Neuron (in vitro differentiated cells): ENCODE measurements around the gene FUT1.

Experiments used
- H2AFZ ChIP-seq: one replicate; pipeline ENCODE4 v1.6.1; 2013; ENCODE audit warnings: low read depth, mild to moderate bottlenecking, inconsistent platforms, low read length, moderate library complexity
- H3K27me3 ChIP-seq: one replicate; pipeline ENCODE4 v1.6.1; 2013; ENCODE audit warnings: low read length; ENCODE audit not compliant: insufficient read depth
- H3K36me3 ChIP-seq: one replicate; pipeline ENCODE4 v1.6.1; 2013; ENCODE audit warnings: low read length; ENCODE audit not compliant: insufficient read depth
- H3K4me1 ChIP-seq: one replicate; pipeline ENCODE4 v1.6.1; 2013; ENCODE audit warnings: low read length; ENCODE audit not compliant: insufficient read depth
- H3K4me3 ChIP-seq: 2 replicates; pipeline ENCODE4 v1.5.1; 2013; ENCODE audit warnings: mild to moderate bottlenecking, low read length, moderate library complexity
- H3K9me3 ChIP-seq: one replicate; pipeline ENCODE4 v1.6.1; 2013; ENCODE audit warnings: low read length

The FUT1 gene

DNA sequence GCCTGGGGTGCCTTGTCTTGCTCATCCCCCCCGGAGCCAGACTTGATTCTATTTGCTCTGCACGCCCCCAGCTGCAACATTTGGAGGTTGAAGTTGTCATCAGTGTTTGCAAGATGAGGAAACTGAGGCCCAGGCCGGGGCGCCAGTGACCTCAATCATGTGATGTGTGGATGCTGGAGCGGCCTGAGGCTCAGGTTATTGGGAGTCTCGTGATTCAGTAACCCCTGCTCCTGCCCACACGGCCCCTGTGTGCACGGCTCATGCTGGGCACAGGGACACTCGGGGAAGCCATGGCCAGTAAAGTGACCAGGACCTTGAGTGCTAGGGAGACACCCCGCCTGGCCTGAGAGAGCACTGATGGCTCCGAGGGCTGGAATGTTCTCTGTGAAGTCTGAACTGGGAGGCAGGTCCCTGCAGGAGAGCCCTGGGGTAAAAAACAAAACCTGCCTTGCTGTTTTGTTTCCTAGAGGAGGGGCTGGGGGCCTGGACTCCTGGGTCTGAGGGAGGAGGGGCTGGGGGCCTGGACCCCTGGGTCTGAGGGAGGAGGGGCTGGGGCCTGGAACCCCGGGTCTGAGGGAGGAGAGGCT, 4.7 kb upstream of the FUT1 start:
- peaks cover 9% of the 10 kb centered on the region for H3K4me1 ChIP-seq

GRCh38 chr19:48756686-48757085, 4.2 kb upstream of the FUT1 start:
- H3K27me3 ChIP-seq: peaks cover 43% of the 10 kb centered on the region
- H2AFZ ChIP-seq: no peak overlapping the region
- H3K36me3 ChIP-seq: no peaks in the 10 kb centered on the region

More for the DNA sequence above, 4.7 kb upstream of the FUT1 start:
- H3K27me3 ChIP-seq: peaks cover 43% of the 10 kb centered on the region
- no peak overlapping the region for H2AFZ ChIP-seq
- H3K9me3 ChIP-seq: peaks cover 2% of the 10 kb centered on the region
- H3K4me3 ChIP-seq: no peak overlapping the region
- H3K36me3 ChIP-seq: no peaks in the 10 kb centered on the region

GRCh38 chr19:48756212-48756611, 3.8 kb upstream of the FUT1 start:
- no peak overlapping the region for H3K4me3 ChIP-seq
- peaks cover 46% of the 10 kb centered on the region for H3K27me3 ChIP-seq
- H3K36me3 ChIP-seq: no peaks in the 10 kb centered on the region
- peaks cover 10% of the 10 kb centered on the region for H3K4me1 ChIP-seq
- H2AFZ ChIP-seq: no peak overlapping the region
- peaks cover 2% of the 10 kb centered on the region for H3K9me3 ChIP-seq

More at GRCh38 chr19:48756686-48757085, 4.2 kb upstream of the FUT1 start:
- no peak overlapping the region for H3K4me3 ChIP-seq
- peaks cover 2% of the 10 kb centered on the region for H3K9me3 ChIP-seq
- H3K4me1 ChIP-seq: peaks cover 10% of the 10 kb centered on the region

DNA sequence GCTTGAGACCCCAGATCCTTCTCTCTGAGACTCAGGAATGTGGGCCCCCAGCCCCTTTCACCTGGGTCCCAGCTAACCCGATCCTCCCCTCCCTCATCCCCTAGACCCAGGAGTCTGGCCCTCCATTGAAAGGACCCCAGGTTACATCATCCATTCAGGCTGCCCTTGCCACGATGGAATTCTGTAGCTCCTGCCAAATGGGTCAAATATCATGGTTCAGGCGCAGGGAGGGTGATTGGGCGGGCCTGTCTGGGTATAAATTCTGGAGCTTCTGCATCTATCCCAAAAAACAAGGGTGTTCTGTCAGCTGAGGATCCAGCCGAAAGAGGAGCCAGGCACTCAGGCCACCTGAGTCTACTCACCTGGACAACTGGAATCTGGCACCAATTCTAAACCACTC, 3.3 kb upstream of the FUT1 start:
- Histone ChIP-seq H3K36me3 (no peaks in the 10 kb centered on the region), H3K27me3 (peaks cover 49% of the 10 kb centered on the region), H3K4me3 (no peak overlapping the region), H2AFZ (no peak overlapping the region), H3K4me1 (peaks cover 10% of the 10 kb centered on the region), H3K9me3 (peaks cover 2% of the 10 kb centered on the region)

DNA sequence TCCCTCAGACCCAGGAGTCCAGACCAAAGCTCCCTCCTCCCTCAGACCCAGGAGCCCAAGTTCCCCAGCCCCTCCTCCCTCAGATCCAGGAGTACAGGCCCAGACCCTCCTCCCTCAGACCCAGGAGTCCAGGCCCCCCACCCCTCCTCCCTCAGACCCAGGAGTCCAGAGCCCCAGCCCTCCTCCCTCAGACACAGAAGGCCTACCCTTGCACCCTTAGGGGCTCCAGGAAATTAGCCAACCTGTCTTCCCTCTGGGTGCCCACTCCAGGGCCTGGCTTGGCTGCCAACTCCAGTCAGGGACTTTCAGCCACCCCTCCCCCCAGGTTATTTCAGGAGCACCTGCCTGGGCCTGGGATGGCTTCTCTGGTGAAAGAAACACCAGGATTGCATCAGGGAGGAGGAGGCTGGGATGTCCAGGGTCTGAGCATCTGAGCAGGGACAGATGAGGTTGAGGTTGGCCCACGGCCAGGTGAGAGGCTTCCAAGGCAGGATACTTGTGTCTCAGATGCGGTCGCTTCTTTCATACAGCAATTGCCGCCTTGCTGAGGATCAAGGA, 2.7 kb upstream of the FUT1 start, which contains the start of gene FGF21:
Gene FGF21, plus strand, starts transcription at position 441 of the 558 bp plus-strand sequence. CDS start 713 bp downstream, outside the sequence.
- Histone ChIP-seq H2AFZ (no peak within 1 kb of the TSS), H3K27me3 (peaks cover 51% of the 10 kb centered on the region), H3K4me3 (no peak within 1 kb of the TSS), H3K36me3 (no peaks in the 10 kb centered on the region), H3K4me1 (peaks cover 10% of the 10 kb centered on the region), H3K9me3 (peaks cover 2% of the 10 kb centered on the region)

DNA sequence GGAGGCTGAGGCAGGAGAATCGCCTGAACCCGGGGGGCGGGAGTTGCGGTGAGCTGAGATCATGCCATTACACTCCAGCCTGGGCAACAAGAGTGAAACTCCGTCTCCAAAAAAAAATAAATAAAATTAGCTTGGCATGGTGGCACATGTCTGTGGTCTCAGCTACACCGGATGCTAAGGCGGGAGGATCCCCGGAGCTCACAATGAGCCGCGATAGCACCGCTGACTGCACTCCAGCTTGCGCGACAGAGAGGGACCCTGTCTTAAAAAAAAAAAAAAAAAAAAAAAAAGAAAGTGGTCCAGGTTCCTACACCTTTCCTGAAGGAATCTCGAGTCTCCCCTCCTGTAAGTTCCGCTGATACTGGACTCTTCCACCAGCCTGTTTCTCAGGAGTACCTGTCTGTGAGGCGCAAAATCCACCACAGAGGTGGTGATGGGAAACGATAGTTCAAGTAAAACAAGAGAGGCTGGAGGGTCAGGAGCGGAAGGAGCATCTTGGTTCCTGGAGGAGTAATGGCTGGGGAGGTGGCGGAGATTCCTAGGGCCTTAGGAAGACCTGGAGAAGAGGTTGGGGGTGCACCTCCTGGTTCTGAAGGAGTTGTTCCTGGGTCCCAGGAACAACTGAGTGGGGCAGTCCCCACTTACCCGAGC, 471 bp downstream of the FUT1 start:
- Histone ChIP-seq H3K9me3 (peaks cover 2% of the 10 kb centered on the region), H3K27me3 (peaks cover 60% of the 10 kb centered on the region), H3K36me3 (no peaks in the 10 kb centered on the region), H3K4me1 (peaks cover 10% of the 10 kb centered on the region), H2AFZ (peak overlapping the region; percentile 73), H3K4me3 (no peak overlapping the region)

DNA sequence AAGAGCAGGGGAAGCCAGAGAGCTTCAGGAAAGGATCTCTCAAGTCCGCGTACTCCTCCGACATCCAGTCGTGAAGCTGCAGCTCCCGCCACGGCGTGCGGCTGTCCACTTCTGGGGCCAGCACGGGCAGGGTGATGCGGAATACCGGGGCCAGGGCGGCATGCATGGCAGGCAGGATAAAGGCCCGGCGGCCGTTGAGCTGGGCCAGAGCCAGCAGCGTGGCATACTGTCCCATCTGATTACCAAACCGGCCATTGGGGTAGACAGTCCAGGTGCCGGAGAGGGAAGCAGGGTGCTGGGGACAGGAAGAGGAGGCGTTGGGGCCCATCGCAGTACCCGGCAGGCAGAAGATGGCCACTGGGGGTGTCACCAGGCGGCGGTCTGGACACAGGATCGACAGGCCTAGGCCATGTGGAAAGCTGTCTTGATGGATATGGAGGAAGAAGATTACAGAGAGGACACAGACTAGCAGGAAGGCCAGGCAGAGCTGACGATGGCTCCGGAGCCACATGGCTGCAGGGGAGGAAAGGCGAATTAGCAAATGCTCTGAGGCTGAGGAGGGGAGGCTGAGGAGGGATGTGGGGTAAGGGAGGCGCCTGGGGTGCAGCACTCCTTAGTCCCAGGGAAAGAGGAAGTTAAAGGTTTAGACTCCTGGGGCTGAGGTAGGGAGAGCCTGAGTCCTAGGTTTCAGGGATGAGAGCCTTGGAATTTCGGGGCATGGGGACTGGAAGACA, 1.5 kb downstream of the FUT1 start:
- peaks cover 10% of the 10 kb centered on the region for H3K4me1 ChIP-seq
- H3K27me3 ChIP-seq: peaks cover 51% of the 10 kb centered on the region
- H3K36me3 ChIP-seq: no peaks in the 10 kb centered on the region
- peaks cover 2% of the 10 kb centered on the region for H3K9me3 ChIP-seq
- H3K4me3 ChIP-seq: no peak overlapping the region
- no peak overlapping the region for H2AFZ ChIP-seq

DNA sequence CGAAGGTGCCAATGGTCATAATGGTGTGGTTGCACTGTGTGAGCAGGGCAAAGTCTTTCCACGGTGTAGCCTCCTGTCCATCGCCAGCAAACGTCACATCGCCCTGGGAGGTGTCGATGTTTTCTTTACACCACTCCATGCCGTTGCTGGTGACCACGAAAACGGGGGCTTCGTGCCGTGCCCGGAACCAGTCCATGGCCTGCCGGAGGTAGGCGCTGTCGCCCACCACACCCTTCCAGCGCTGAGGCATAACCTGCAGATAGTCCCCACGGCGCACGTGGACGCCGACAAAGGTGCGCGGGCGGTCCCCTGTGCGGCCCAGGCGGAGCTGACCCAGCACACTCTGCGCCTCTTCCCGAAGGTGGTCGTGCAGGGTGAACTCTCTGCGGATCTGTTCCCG, 2.1 kb downstream of the FUT1 start:
- Histone ChIP-seq H3K36me3 (no peaks in the 10 kb centered on the region), H3K9me3 (peaks cover 2% of the 10 kb centered on the region), H3K4me3 (no peak overlapping the region), H3K4me1 (peaks cover 10% of the 10 kb centered on the region), H2AFZ (no peak overlapping the region), H3K27me3 (peaks cover 49% of the 10 kb centered on the region)

- H3K27me3 ChIP-seq: peaks cover 44% of the 10 kb centered on the region
- no peak overlapping the region for H3K4me3 ChIP-seq
- no peak overlapping the region for H2AFZ ChIP-seq
- peaks cover 2% of the 10 kb centered on the region for H3K9me3 ChIP-seq
- H3K36me3 ChIP-seq: no peaks in the 10 kb centered on the region
- peaks cover 10% of the 10 kb centered on the region for H3K4me1 ChIP-seq
These were observed 2.8 kb downstream of the FUT1 start for GRCh38 chr19:48749571-48750198.

DNA sequence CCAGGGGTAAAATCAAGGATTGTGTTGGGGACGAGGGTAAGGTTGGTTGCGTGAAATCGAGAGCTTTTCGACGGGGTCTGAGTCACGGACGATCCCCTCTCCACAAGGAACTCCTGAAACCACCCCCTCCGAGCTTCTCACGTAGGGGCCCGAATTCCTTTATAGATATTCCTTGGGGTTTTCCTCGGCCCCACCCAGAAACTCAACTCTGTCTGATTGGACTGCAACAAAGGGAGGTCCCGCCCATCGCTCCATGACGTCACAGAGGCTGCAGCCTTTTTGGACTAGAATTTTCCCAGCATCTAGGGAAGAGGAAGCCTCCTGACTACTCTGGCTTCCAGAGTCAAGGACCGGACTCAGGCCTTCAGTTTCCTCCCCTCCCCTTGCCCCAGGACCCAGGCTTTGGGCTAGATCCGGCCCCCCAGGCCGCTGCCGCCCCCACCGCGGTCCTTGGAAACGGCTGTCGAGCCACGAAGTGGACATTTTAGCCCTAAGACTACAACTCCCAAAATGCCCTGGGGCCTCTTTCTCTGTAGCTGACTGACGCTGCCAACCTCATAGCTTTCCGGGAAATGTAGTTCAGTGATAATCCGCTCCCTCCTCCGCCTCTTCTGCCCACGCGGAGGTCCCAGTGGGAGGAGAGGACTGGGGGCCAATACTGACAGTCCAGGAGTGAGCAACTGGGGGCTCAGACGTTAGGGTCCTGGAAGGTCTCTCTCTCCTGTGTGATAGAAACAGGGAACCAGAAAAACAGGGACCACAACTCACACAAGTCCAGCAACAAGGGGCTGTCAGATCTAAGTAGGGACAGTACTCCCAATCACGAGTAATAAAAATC, 5.5 kb downstream of the FUT1 start, which contains the start of gene IZUMO1:
Gene IZUMO1, minus strand, starts transcription at position 172 of the 838 bp plus-strand sequence. CDS start 1,050 bp downstream, outside the sequence.
- Histone ChIP-seq H3K4me3 (peak within 1 kb of the TSS; percentile 25), H3K36me3 (no peaks in the 10 kb centered on the region), H2AFZ (no peak within 1 kb of the TSS), H3K27me3 (peaks cover 22% of the 10 kb centered on the region), H3K4me1 (no peaks in the 10 kb centered on the region), H3K9me3 (no peaks in the 10 kb centered on the region)

- Histone ChIP-seq H3K4me1 (no peaks in the 10 kb centered on the region), H3K36me3 (no peaks in the 10 kb centered on the region), H3K4me3 (no peak overlapping the region), H2AFZ (no peak overlapping the region), H3K9me3 (peaks cover 4% of the 10 kb centered on the region), H3K27me3 (peaks cover 19% of the 10 kb centered on the region)
These were observed 6.3 kb downstream of the FUT1 start for GRCh38 chr19:48746110-48746509.
